Ovary (tissue), 3 donors: ENCODE results near the gene DOHH.

Source experiments
- CTCF ChIP-seq, 3 donors: fragments of 450-650 bp in 2 of 3; fragments of 200-600 bp in 1 of 3; IDR thresholded peaks; one replicate each; pipeline versions ENCODE4 v1.5.1 to v1.8.0; 2016 to 2022; ENCODE audit warnings: antibody characterized with exemption in 3 of 3, mild to moderate bottlenecking in 1 of 3
- EP300 ChIP-seq: sonication (generic); formaldehyde crosslinking; IDR thresholded peaks from one replicate; pipeline ENCODE4 v1.6.1; 2017; ENCODE audit warnings: antibody characterized with exemption
- POLR2A ChIP-seq: fragments of 450-650 bp; IDR thresholded peaks from one replicate; pipeline ENCODE4 v1.6.1; 2017; ENCODE audit warnings: antibody characterized with exemption, mild to moderate bottlenecking, moderate library complexity
- donor health status: DM: no; HTN: no; CAD: no.

GRCh38 chr19:3476830-3477229 is 23.6 kb downstream of the DOHH start:
- TF ChIP-seq POLR2A: no peak
- TF ChIP-seq CTCF (IDR thresholded peaks at IDR 0.05): no peak
- no peak for TF ChIP-seq EP300
